ENCODE measurements around the gene AGBL5. TPM values are rescaled to one million over a fixed set of nuclear protein-coding genes. Genes with fewer than 3 reads are reported as not detected.
"Not testable (repeated sequence)": the region's sequence is repeated elsewhere in the genome, so short reads cannot be mapped to it uniquely, and the experiment has no call there.

Gene AGBL5
- total RNA-seq, 1 donor from 2014 or later: 14.1 TPM

GRCh38 chr2:27102329-27102728 is 50.9 kb downstream of the AGBL5 start:
- Mint-ChIP-seq H3K27me3 (no peaks in the 10 kb centered on the region), H3K36me3 (ENCODE audit: low read depth) (peaks cover 3% of the 10 kb centered on the region), H3K4me1 (peaks cover 2% of the 10 kb centered on the region), H3K4me3 (no peak overlapping the region), H3K9me3 (no peaks in the 10 kb centered on the region), H3K27ac (no peak overlapping the region)
- intact Hi-C loops (cut with micrococcal nuclease): no loop called here
- no peak for DNase-seq

GRCh38 chr2:27105981-27106380 is 54.5 kb downstream of the AGBL5 start:
- no peaks in the 10 kb centered on the region for H3K9me3 Mint-ChIP-seq
- peaks cover 5% of the 10 kb centered on the region for H3K27me3 Mint-ChIP-seq
- H3K36me3 Mint-ChIP-seq (ENCODE audit: low read depth): no peaks in the 10 kb centered on the region
- H3K4me3 Mint-ChIP-seq: no peak overlapping the region
- H3K27ac Mint-ChIP-seq: no peak overlapping the region
- intact Hi-C loops (cut with micrococcal nuclease): no loop called here
- H3K4me1 Mint-ChIP-seq: peaks cover 2% of the 10 kb centered on the region
- no peak for DNase-seq

GRCh38 chr2:27108221-27108620 is 56.8 kb downstream of the AGBL5 start:
- DNase-seq: no peak
- H3K36me3 Mint-ChIP-seq (ENCODE audit: low read depth): no peaks in the 10 kb centered on the region
- peaks cover 5% of the 10 kb centered on the region for H3K27me3 Mint-ChIP-seq
- no peak overlapping the region for H3K27ac Mint-ChIP-seq
- no peak overlapping the region for H3K4me3 Mint-ChIP-seq
- no peaks in the 10 kb centered on the region for H3K9me3 Mint-ChIP-seq
- H3K4me1 Mint-ChIP-seq: peaks cover 2% of the 10 kb centered on the region
- intact Hi-C loops (cut with micrococcal nuclease): no loop called here

GRCh38 chr2:27109083-27109482 is 57.6 kb downstream of the AGBL5 start:
- Mint-ChIP-seq H3K4me3 (no peak overlapping the region), H3K9me3 (no peaks in the 10 kb centered on the region), H3K27ac (no peak overlapping the region), H3K36me3 (ENCODE audit: low read depth) (no peaks in the 10 kb centered on the region), H3K4me1 (peaks cover 2% of the 10 kb centered on the region), H3K27me3 (peaks cover 5% of the 10 kb centered on the region)
- intact Hi-C loops (cut with micrococcal nuclease): no loop called here
- no peak for DNase-seq

- H3K4me3 Mint-ChIP-seq; intact Hi-C loops (cut with micrococcal nuclease); H3K4me1 Mint-ChIP-seq; H3K27ac Mint-ChIP-seq; H3K9me3 Mint-ChIP-seq; DNase-seq; H3K36me3 Mint-ChIP-seq (ENCODE audit: low read depth): not testable (repeated sequence)
- peaks cover 11% of the 10 kb centered on the region for H3K27me3 Mint-ChIP-seq
These were observed 59.3 kb downstream of the AGBL5 start for GRCh38 chr2:27110603-27111352.

- H3K27ac Mint-ChIP-seq; H3K4me1 Mint-ChIP-seq; H3K4me3 Mint-ChIP-seq; H3K9me3 Mint-ChIP-seq; DNase-seq; intact Hi-C loops (cut with micrococcal nuclease); H3K36me3 Mint-ChIP-seq (ENCODE audit: low read depth): not testable (repeated sequence)
- H3K27me3 Mint-ChIP-seq: peaks cover 11% of the 10 kb centered on the region
These were observed 60.1 kb downstream of the AGBL5 start for GRCh38 chr2:27111392-27112078.

- DNase-seq: no peak
- Mint-ChIP-seq H3K4me1 (peaks cover 9% of the 10 kb centered on the region), H3K4me3 (no peak overlapping the region), H3K27me3 (peaks cover 30% of the 10 kb centered on the region), H3K36me3 (ENCODE audit: low read depth) (no peaks in the 10 kb centered on the region), H3K27ac (no peak overlapping the region), H3K9me3 (no peaks in the 10 kb centered on the region)
- intact Hi-C loops (cut with micrococcal nuclease): no loop called here
These were observed 64.1 kb downstream of the AGBL5 start for GRCh38 chr2:27115519-27115918.

- Mint-ChIP-seq H3K27ac (no peak overlapping the region), H3K9me3 (no peaks in the 10 kb centered on the region)
These were observed 66.6 kb downstream of the AGBL5 start for GRCh38 chr2:27117995-27118524.

GRCh38 chr2:27118525-27119329 is 67.3 kb downstream of the AGBL5 start, which contains the start of gene CGREF1:
Gene CGREF1, minus strand, starts transcription at chr2:27119128. Its CDS starts 14,762 bp downstream, at chr2:27104366.
- H3K27ac Mint-ChIP-seq: peak within 1 kb of the TSS; percentile 29
- no peaks in the 10 kb centered on the region for H3K36me3 Mint-ChIP-seq (ENCODE audit: low read depth)
- peaks cover 50% of the 10 kb centered on the region for H3K27me3 Mint-ChIP-seq
- peak; percentile 72 for DNase-seq
- H3K9me3 Mint-ChIP-seq: no peaks in the 10 kb centered on the region
- H3K4me1 Mint-ChIP-seq: peaks cover 13% of the 10 kb centered on the region
- H3K4me3 Mint-ChIP-seq: peak within 1 kb of the TSS; percentile 82
- intact Hi-C loops (cut with micrococcal nuclease): no loop called here

More at GRCh38 chr2:27117995-27118524, 66.6 kb downstream of the AGBL5 start:
- Mint-ChIP-seq H3K4me1 (peaks cover 9% of the 10 kb centered on the region), H3K4me3 (peak overlapping the region; percentile 73), H3K36me3 (ENCODE audit: low read depth) (no peaks in the 10 kb centered on the region), H3K27me3 (peaks cover 48% of the 10 kb centered on the region)
- DNase-seq: no peak
- intact Hi-C loops (cut with micrococcal nuclease): no loop called here

GRCh38 chr2:27119330-27119670 is 67.8 kb downstream of the AGBL5 start:
- H3K36me3 Mint-ChIP-seq (ENCODE audit: low read depth); DNase-seq; H3K9me3 Mint-ChIP-seq; intact Hi-C loops (cut with micrococcal nuclease): not testable (repeated sequence)
- peaks cover 16% of the 10 kb centered on the region for H3K4me1 Mint-ChIP-seq
- peak overlapping the region; percentile 82 for H3K4me3 Mint-ChIP-seq
- peaks cover 48% of the 10 kb centered on the region for H3K27me3 Mint-ChIP-seq
- peak overlapping the region; percentile 13 for H3K27ac Mint-ChIP-seq

Other genes starting within 250 kb of the AGBL5 start
- not detected in 2 replicates for gene DPYSL5, start 203.5 kb upstream of the AGBL5 start, total RNA-seq
- 2.5 and 3.6 TPM in 2 replicates for gene MAPRE3, start 81.0 kb upstream of the AGBL5 start, total RNA-seq
- 93.4 and 98.6 TPM in 2 replicates for gene TMEM214, start 18.7 kb upstream of the AGBL5 start, total RNA-seq
- gene OST4, start 20.0 kb downstream of the AGBL5 start, total RNA-seq: 314 and 326 TPM in 2 replicates
- gene EMILIN1, start 26.9 kb downstream of the AGBL5 start, total RNA-seq: 1.1 and 1.4 TPM in 2 replicates
- gene KHK, start 35.1 kb downstream of the AGBL5 start, total RNA-seq: 13.4 and 13.9 TPM in 2 replicates
- gene CGREF1, start 67.5 kb downstream of the AGBL5 start, total RNA-seq: 14.4 and 15.1 TPM in 2 replicates
- gene ABHD1, start 72.1 kb downstream of the AGBL5 start, total RNA-seq: 0.23 and 0.28 TPM in 2 replicates
- gene PREB, start 83.0 kb downstream of the AGBL5 start, total RNA-seq: 85.4 and 88.3 TPM in 2 replicates
- not detected in 2 replicates for gene PRR30, start 87.7 kb downstream of the AGBL5 start, total RNA-seq
- gene TCF23, start 97.3 kb downstream of the AGBL5 start, total RNA-seq: not detected in 2 replicates
- 109 and 120 TPM in 2 replicates for gene ATRAID, start 160.4 kb downstream of the AGBL5 start, total RNA-seq
- gene SLC5A6, start 160.6 kb downstream of the AGBL5 start, total RNA-seq: 87.1 and 97.9 TPM in 2 replicates
- gene CAD, start 165.7 kb downstream of the AGBL5 start, total RNA-seq: 144 and 159 TPM in 2 replicates
- 1.4 and 2.2 TPM in 2 replicates for gene SLC30A3, start 211.4 kb downstream of the AGBL5 start, total RNA-seq
- gene DNAJC5G, start 223.8 kb downstream of the AGBL5 start, total RNA-seq: not detected in 2 replicates
- 0.33 and 0.47 TPM in 2 replicates for gene TRIM54, start 230.8 kb downstream of the AGBL5 start, total RNA-seq

Data from activated CD4-positive, alpha-beta T cell treated with anti-CD3 and anti-CD28 coated beads, Interleukin-2, amount 10 ng/mL, durations not matched to agents 24 days and 14 days (primary cell).